Central memory CD4-positive, alpha-beta T cell (primary cell): ENCODE results near the gene PARD3.

ENCODE experiments used
- DNase-seq: peaks from one replicate; pipeline ENCODE4 v3.0.0; 2022

The PARD3 gene

GRCh38 chr10:34107626-34108516 lies 707.2 kb downstream of the PARD3 start:
- DNase-seq = no peak

GRCh38 chr10:34106356-34106885 lies 708.7 kb downstream of the PARD3 start:
- no peak for DNase-seq

- no peak for DNase-seq
Measured at GRCh38 chr10:34104829-34105572, 710.1 kb downstream of the PARD3 start.

- no peak for DNase-seq
Measured at GRCh38 chr10:34102893-34103506, 712.1 kb downstream of the PARD3 start.

- no peak for DNase-seq
Measured at GRCh38 chr10:34102237-34102673, 712.8 kb downstream of the PARD3 start.

GRCh38 chr10:34101001-34101400 lies 714.1 kb downstream of the PARD3 start:
- no peak for DNase-seq

- no peak for DNase-seq
Measured at GRCh38 chr10:34098821-34099567, 716.1 kb downstream of the PARD3 start.

GRCh38 chr10:34097682-34098081 lies 717.4 kb downstream of the PARD3 start:
- no peak for DNase-seq

GRCh38 chr10:34094961-34095360 lies 720.1 kb downstream of the PARD3 start:
- no peak for DNase-seq

- DNase-seq = no peak
Measured at GRCh38 chr10:34094146-34094696, 720.9 kb downstream of the PARD3 start.

- no peak for DNase-seq
Measured at GRCh38 chr10:34092891-34093290, 722.2 kb downstream of the PARD3 start.

- no peak for DNase-seq
Measured at GRCh38 chr10:34091635-34092195, 723.4 kb downstream of the PARD3 start.

GRCh38 chr10:34089253-34089652 lies 725.8 kb downstream of the PARD3 start:
- no peak for DNase-seq

GRCh38 chr10:34088208-34088794 lies 726.8 kb downstream of the PARD3 start:
- no peak for DNase-seq

GRCh38 chr10:34087095-34087418 lies 728.0 kb downstream of the PARD3 start:
- no peak for DNase-seq

GRCh38 chr10:34083567-34083966 lies 731.5 kb downstream of the PARD3 start:
- no peak for DNase-seq

- no peak for DNase-seq
Measured at GRCh38 chr10:34081948-34082347, 733.1 kb downstream of the PARD3 start.

GRCh38 chr10:34081347-34081743 lies 733.8 kb downstream of the PARD3 start:
- no peak for DNase-seq

- DNase-seq = no peak
Measured at GRCh38 chr10:34080485-34081346, 734.4 kb downstream of the PARD3 start.

- no peak for DNase-seq
Measured at GRCh38 chr10:34079702-34080484, 735.2 kb downstream of the PARD3 start.
